Activated T-cell treated with anti-CD3 and anti-CD28 coated beads, Interleukin-2, amount 50 U/mL, for 24 hours (primary cell): Measurements from ENCODE around the gene MIOX.
A peak's percentile ranks its signal among the peaks of the same experiment; 100 is the strongest.

Experiments
- DNase-seq: peaks from one replicate; pipeline ENCODE4 v3.0.0-alpha.2; 2020
- H3K27ac Mint-ChIP-seq: 2 replicates; pipeline ENCODE4 v1.8.0; 2020; ENCODE audit warnings: mild to moderate bottlenecking, mixed read lengths
- H3K27me3 Mint-ChIP-seq: 2 replicates; pipeline ENCODE4 v1.8.0; 2020; ENCODE audit warnings: mixed read lengths
- H3K36me3 Mint-ChIP-seq: 2 replicates; pipeline ENCODE4 v1.8.0; 2020; ENCODE audit warnings: low read depth, mixed read lengths
- H3K4me1 Mint-ChIP-seq: 2 replicates; pipeline ENCODE4 v1.8.0; 2020; ENCODE audit warnings: low read depth, mixed read lengths
- H3K4me3 Mint-ChIP-seq: 2 replicates; pipeline ENCODE4 v1.8.0; 2020; ENCODE audit warnings: mild to moderate bottlenecking, moderate library complexity, mixed read lengths
- H3K9me3 Mint-ChIP-seq: 2 replicates; pipeline ENCODE4 v1.8.0; 2020; ENCODE audit warnings: mixed read lengths

Gene MIOX

DNA sequence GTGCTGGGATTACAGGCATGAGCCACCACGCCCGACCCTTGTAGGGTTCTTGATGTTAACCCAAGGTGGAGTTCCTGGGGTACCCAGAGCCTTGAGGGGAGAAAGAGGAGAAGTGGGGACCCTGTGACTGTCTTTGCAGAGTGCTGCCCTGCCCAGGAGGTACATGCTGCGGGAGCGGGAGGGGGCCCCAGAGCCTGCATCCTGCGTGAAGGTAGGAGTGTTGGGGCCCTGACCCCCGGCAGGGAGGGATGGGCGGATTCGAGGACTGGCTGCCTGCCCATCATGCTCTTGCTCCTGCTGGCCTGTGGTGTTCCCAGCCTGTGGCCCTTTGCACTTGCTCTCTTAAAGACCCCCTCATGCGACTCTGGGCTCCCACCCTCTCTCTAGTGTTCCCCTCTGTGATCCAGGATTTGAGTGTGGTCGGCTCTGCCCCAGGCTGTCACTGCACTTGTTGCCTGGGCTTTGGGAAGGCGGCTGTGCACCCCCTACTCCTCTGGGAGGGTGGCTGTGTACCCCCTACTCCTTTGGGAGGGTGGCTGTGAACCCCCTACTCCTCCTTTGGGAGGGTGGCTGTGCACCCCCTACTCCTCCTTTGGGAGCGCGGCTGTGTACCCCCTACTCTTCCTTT lies 34.3 kb downstream of the MIOX start:
- Mint-ChIP-seq H3K4me3 (no peak overlapping the region), H3K9me3 (no peaks in the 10 kb centered on the region), H3K36me3 (peaks cover 89% of the 10 kb centered on the region), H3K27ac (no peak overlapping the region), H3K27me3 (no peaks in the 10 kb centered on the region), H3K4me1 (peaks cover 16% of the 10 kb centered on the region)
- DNase-seq, result no peak

DNA sequence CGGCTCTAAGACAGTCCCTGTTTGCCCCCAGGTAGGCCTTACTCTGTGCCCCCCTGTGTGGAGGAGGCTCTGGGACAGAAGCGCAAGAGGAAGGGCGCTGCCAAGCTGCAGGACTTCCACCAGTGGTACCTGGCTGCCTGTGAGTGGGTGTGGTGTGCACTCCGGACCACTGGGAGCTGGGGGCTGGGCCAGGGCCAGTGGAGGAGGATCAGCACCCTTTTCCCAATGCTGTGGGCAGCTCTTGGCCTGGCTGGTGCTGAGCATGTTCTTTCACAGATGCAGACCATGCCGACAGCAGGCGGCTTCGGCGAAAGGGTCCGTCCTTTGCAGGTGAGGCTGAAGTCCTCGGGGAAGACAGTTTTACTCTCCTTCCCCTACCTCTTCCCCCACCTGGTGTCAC lies 35.1 kb downstream of the MIOX start:
- Mint-ChIP-seq H3K9me3 (no peaks in the 10 kb centered on the region), H3K4me1 (peaks cover 15% of the 10 kb centered on the region), H3K4me3 (no peak overlapping the region), H3K36me3 (peaks cover 82% of the 10 kb centered on the region), H3K27me3 (no peaks in the 10 kb centered on the region), H3K27ac (no peak overlapping the region)
- no peak for DNase-seq

DNA sequence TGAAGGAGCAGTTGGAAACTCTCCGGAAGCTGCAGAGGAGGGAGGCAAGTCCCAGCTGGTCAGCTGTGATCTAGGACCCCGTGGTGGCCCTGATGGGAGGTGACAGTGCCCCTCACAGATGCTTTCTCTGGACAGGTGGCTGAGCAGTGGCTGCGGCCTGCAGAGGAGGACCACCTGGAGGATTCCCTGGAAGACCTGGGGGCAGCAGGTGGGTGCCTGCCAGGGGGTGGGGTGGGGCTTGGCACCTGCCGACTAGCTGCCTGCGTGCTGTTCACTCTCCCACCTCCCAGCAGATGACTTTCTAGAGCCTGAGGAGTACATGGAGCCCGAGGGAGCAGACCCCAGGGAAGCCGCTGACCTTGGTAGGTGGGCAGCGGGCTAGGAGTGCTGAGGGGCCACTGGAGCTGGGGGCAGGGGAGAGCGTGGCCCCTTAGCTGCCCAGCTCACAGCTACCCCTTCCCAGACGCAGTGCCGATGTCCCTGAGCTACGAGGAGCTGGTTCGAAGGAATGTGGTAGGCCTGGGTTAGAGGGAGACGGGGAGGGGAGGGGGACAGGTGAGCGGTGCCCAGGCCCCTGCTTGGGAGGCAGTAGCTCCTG lies 35.6 kb downstream of the MIOX start:
- Mint-ChIP-seq H3K27ac (no peak overlapping the region), H3K9me3 (no peaks in the 10 kb centered on the region), H3K4me3 (no peak overlapping the region), H3K4me1 (peaks cover 21% of the 10 kb centered on the region), H3K36me3 (peaks cover 80% of the 10 kb centered on the region), H3K27me3 (no peaks in the 10 kb centered on the region)
- no peak for DNase-seq

DNA sequence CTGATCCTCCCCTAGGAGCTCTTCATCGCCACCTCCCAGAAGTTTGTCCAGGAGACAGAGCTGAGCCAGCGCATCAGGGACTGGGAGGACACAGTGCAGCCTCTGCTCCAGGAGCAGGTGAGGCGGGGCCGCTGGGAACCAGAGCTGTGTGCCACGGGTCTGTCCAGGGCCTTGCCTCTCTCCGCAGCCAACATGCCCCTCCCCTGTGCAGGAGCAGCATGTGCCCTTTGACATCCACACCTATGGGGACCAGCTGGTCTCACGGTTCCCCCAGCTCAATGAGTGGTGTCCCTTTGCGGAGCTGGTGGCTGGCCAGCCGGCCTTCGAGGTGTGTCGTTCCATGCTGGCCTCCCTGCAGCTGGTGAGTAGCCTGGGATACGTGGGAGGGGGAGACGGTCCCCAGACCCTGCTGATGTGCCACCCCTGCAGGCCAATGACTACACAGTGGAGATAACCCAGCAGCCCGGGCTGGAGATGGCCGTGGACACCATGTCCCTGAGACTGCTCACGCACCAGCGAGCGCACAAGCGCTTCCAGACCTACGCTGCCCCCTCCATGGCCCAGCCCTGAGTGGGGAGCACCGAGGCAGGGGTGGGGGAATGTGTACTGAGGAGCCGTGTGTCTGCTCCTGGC lies 36.3 kb downstream of the MIOX start:
- no peaks in the 10 kb centered on the region for H3K27me3 Mint-ChIP-seq
- H3K27ac Mint-ChIP-seq, result peak overlapping the region; percentile 74
- H3K4me3 Mint-ChIP-seq, result peak overlapping the region; percentile 92
- peaks cover 27% of the 10 kb centered on the region for H3K4me1 Mint-ChIP-seq
- DNase-seq, result no peak
- H3K36me3 Mint-ChIP-seq, result peaks cover 80% of the 10 kb centered on the region
- H3K9me3 Mint-ChIP-seq, result no peaks in the 10 kb centered on the region

DNA sequence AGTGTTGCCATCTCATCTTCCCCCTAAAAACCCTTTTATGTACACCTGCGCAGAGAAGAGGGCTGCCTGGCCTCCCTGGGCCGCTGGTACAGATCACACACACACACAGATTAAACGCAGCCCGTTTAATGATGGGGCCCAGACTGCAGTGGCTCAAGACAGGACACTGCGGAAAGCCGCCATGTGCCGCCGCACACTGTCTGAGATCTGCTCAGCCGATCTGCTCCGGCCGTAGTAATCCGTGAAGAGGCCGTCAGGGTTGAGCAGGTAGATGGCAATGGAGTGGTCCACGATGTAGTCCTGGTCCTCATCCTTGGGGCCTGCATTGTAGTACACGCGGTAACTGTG lies 36.8 kb downstream of the MIOX start:
- Mint-ChIP-seq H3K27me3 (no peaks in the 10 kb centered on the region), H3K27ac (peak overlapping the region; percentile 74), H3K4me3 (peak overlapping the region; percentile 92)

DNA sequence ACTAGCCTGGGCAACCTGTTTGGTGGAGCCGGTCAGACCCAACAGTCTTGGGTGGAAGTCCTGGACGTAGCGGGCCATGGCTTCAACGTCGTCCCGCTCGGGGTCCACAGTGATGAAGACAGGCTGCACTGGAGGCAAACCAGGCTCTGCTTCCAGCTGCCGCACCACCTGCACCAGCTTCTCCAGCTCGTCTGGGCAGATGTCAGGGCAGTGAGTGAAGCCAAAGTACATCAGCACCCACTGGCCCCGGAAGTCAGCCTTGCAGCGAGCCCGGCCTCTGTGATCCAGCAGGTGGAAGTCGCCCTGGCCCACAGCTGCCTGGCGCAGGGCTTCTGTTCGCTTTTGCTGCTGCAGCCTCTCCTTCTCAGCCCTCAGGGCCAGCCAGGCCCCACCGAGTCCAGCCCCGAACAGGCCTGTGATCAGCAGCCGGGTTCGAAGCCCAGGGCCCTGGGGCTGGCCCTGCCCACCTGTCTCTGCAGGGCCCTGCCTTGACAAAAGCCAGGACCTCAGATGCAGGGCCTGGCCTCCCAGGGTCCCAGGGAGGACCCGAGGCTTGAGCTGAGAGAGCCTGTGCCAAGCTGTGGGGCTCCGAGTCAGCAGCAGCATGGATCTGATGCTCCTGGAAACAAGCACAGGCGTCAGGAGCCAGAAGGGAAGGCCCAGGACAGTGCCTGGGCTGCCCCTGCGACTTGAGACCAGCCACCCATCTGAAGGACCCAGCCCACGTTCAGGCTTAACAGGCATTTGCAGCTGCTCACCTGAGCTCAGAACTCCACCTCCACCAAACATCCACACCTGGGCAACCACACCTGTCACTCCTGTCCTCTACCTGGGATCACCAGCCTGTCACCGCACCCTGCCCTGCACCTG lies 37.4 kb downstream of the MIOX start:
- peaks cover 38% of the 10 kb centered on the region for H3K4me1 Mint-ChIP-seq

More for the DNA sequence above, 36.8 kb downstream of the MIOX start:
- Mint-ChIP-seq H3K36me3 (peaks cover 80% of the 10 kb centered on the region), H3K9me3 (no peaks in the 10 kb centered on the region), H3K4me1 (peaks cover 32% of the 10 kb centered on the region)
- no peak for DNase-seq

DNA sequence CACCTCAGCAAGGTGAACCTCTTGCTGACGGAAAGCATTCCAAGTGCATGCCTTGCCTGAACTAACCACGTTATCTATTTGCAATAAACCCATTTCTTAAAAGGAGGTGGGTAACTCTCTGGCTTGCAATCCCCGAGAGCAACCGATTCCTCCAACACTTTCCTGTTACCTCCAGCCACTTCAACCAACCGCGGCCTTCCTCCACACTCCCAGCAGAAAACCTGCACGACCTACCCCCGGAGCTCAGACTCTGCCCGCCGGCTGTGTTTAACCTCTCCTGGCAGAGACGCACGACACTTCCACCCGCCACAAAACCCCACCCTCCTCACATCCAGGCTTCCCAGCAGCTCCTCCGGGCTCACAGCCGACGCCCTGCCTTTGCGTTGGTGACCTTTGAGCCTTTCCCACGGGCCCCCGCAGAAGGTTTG lies 38.0 kb downstream of the MIOX start:
- Mint-ChIP-seq H3K27ac (peak overlapping the region; percentile 93), H3K36me3 (peaks cover 73% of the 10 kb centered on the region), H3K4me3 (peak overlapping the region; percentile 92), H3K27me3 (no peaks in the 10 kb centered on the region), H3K9me3 (no peaks in the 10 kb centered on the region), H3K4me1 (peaks cover 39% of the 10 kb centered on the region)
- no peak for DNase-seq

More for the DNA sequence above, 37.4 kb downstream of the MIOX start:
- Mint-ChIP-seq H3K27me3 (no peaks in the 10 kb centered on the region), H3K9me3 (no peaks in the 10 kb centered on the region), H3K4me3 (peak overlapping the region; percentile 92), H3K36me3 (peaks cover 78% of the 10 kb centered on the region), H3K27ac (peak overlapping the region; percentile 93)
- no peak for DNase-seq

DNA sequence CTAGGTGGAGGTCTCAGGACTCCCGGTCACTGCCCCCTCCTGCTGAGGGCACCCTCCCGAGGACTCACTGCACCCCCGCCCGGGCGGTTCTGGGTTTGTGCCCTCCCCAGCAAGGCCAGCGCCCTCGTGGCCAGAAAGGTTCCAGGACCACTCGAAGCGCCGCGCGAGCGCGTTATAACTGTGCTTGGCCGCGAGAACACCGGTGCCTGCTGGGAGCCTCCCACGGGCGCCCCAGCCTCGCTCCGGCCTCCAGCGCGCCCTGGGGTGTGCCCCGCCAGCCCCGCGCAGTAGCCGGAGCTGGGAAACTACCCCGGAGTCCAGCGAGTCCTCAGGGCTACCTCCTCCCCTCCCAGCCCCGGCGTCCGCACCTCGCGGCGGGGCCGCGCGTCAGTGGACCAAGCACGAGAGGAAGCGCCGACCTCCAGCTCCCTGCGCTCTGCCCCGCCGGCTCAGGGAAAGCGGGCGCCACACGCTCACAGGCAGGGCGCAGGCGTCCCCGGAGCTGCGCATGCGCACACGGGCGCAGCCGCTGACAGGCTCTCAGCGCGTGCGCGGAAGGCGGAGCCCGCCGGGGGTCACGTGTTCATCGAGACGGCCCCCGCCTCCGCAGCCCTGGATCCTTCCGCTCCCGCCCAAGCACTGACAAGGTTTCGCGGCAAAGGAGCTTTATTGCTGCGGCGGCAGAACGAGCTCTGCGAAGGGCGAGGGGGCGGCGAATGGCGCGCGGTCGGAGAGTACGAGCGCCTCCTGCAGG lies 38.6 kb downstream of the MIOX start, which contains the start of gene SCO2:
Gene SCO2 (minus strand): TSS at position 495 of the 754 bp plus-strand sequence. CDS start 1,187 bp downstream, outside the sequence.
- Mint-ChIP-seq H3K36me3 (peaks cover 67% of the 10 kb centered on the region), H3K27ac (peak within 1 kb of the TSS; percentile 93)

DNA sequence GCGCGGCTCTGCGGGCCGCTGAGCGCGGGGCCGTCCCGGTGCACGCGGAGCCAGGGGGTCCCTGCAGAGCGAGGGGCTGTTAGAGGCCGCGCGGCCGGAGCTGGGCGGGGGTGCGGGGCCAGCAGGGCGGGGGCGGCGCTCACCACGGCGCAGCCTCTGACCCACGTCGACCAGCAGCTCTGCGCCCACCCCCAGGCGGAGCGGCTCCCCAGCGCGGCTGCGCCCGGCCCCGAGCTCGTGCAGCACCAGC lies 39.1 kb downstream of the MIOX start:
- H3K36me3 Mint-ChIP-seq, result peaks cover 62% of the 10 kb centered on the region

More for the DNA sequence above, 38.6 kb downstream of the MIOX start, which contains the start of gene SCO2:
- Mint-ChIP-seq H3K4me3 (peak within 1 kb of the TSS; percentile 92), H3K9me3 (no peaks in the 10 kb centered on the region), H3K4me1 (peaks cover 39% of the 10 kb centered on the region), H3K27me3 (no peaks in the 10 kb centered on the region)
- peak; percentile 99 for DNase-seq

DNA sequence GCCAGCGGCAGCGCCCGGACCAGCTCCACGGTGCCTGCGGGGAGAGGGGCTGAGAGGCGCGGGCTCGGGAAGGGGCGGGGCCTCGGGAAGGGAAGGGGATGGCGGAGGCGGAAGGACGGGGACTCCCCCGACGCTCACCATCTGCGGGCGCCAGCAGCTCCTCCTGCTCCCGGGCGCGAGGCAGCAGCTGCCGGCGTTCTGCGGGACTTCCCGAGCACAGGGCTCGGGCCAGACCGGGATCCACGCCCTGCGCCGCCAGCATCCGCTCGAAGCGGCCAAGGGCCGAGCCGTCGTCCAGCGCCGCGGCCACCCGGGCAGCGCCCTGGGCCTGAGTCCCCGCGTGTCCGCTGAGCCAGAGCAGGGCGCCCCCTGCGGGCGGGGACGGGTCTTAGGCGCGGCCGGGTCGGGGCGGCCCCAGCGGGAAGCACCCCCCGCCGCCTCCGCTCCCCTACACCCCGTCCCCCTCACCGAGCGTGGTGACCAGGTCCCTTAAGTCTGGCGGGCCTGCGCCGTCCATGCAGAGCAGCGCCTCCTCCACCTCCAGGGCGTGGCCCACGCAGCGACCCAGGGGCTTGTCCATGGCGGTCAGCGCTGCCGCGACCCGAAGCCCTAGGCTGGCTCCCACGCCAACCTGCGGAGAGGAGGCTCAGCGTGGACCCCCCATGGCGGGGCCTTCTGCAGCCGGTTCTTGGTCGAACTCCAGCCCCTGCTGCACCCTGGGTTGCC lies 39.6 kb downstream of the MIOX start:
- DNase-seq, result peak; percentile 90
- Mint-ChIP-seq H3K27me3 (no peaks in the 10 kb centered on the region), H3K27ac (peak overlapping the region; percentile 93), H3K4me1 (peaks cover 41% of the 10 kb centered on the region), H3K9me3 (no peaks in the 10 kb centered on the region), H3K36me3 (peaks cover 60% of the 10 kb centered on the region), H3K4me3 (peak overlapping the region; percentile 92)

More for the DNA sequence above, 39.1 kb downstream of the MIOX start:
- Mint-ChIP-seq H3K27me3 (no peaks in the 10 kb centered on the region), H3K27ac (peak overlapping the region; percentile 93), H3K9me3 (no peaks in the 10 kb centered on the region), H3K4me3 (peak overlapping the region; percentile 92), H3K4me1 (peaks cover 39% of the 10 kb centered on the region)
- no peak for DNase-seq

DNA sequence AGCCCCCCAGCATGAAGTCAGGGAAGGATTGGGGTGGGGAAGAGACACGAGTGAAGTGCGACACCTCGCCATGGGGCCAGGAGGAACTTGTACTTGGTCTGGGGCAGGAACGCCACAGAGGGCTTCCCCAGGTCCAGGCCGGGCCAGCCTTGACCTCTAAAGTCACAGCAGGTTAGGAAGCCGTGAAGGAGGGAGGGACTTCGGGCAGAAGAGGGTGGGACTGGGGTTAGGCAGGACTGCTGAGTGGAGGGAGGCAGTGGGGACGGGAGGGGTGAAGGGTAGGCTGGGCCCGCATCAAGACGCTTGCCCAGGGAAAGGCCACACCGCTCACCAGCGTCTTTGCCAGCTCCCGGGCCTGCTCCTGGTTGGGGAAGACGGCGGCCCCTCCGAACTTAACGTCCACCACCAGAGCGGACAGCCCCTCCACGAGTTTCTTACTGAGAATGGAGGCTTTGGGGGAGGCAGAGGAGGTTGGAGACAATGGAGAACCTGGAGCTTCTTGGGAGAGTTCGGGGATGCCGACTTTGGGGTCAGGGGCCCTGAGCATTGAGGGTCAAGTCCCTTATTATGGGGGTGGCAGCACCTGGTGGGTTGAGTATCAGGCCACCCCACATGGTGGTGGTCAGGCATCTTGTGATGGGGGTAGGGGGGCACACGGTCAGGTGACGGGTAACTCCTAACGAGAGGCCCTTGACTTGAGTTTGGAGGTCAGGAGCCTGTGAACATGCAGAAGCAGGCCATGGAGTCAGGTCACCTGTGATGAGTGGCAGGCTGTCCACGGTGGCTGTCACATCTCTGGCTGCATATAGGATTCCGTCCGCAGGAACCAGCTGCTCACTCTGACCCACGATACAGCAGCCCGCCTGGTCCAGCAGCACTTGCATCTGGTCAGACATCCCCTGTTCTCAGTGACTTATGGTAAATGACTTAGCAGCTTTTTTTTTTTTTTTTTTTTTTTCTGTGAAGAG lies 40.5 kb downstream of the MIOX start:
- peak; percentile 75 for DNase-seq

DNA sequence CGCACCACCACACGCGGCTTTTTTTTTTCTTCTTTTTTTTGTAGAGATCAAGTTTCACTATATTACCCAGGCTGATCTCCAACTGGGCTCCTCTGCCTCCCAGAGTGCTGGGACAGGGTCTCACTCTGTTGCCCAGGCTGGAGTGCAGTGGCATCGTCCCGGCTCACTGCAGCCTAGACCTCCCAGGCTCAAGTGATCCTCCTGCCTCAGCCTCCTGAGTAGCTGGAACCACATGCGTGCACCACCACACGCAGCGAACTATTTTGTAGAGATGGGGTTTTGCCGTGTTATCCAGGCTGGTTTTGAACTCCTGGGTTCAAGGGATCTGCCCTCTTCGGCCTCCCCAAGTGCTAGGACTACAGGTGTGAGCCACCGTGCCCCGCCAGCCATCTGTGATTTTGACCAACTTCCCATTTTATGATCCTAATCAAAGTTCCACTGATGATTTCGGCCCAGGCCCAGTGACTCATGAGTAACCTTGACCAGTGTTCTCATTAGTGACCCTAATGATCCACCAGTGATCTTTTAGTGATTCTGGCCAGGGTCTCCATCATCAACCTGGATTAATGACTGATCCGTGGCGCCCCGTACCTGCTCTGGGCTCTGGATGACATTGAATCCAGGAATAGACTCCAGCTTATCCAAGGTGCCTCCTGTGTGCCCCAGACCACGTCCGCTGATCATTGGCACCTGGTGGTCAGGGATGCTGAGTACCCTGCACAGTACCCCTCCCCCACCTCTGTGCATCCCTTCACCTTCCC lies 41.4 kb downstream of the MIOX start:
- peak overlapping the region; percentile 83 for H3K4me3 Mint-ChIP-seq
- H3K27ac Mint-ChIP-seq, result peak overlapping the region; percentile 93
- H3K36me3 Mint-ChIP-seq, result peaks cover 43% of the 10 kb centered on the region
- DNase-seq, result no peak
- peaks cover 48% of the 10 kb centered on the region for H3K4me1 Mint-ChIP-seq
- no peaks in the 10 kb centered on the region for H3K27me3 Mint-ChIP-seq
- no peaks in the 10 kb centered on the region for H3K9me3 Mint-ChIP-seq

More for the DNA sequence above, 40.5 kb downstream of the MIOX start:
- H3K27me3 Mint-ChIP-seq, result no peaks in the 10 kb centered on the region
- H3K27ac Mint-ChIP-seq, result peak overlapping the region; percentile 93
- H3K9me3 Mint-ChIP-seq, result no peaks in the 10 kb centered on the region
- peaks cover 41% of the 10 kb centered on the region for H3K4me1 Mint-ChIP-seq
- H3K4me3 Mint-ChIP-seq, result peak overlapping the region; percentile 83
- peaks cover 51% of the 10 kb centered on the region for H3K36me3 Mint-ChIP-seq
